HFF-Myc (cell line): Measurements from ENCODE around the gene CTPS2.
"Not testable (repeated sequence)": the region's sequence is repeated elsewhere in the genome, so short reads cannot be mapped to it uniquely, and the experiment has no call there.

ENCODE experiments used
- DNase-seq: peaks from one replicate; pipeline ENCODE4 v3.0.0-alpha.2; 2011; ENCODE audit warnings: low read depth; ENCODE audit errors: extremely low read depth
- H3K4me3 ChIP-seq: replicated peaks from 2 replicates; pipeline ENCODE4 v1.5.1; 2011; ENCODE audit warnings: low read depth, mild to moderate bottlenecking, control low read depth, low read length
- CTCF ChIP-seq: IDR thresholded peaks from 2 replicates; pipeline ENCODE4 v1.5.1; 2012; ENCODE audit warnings: mild to moderate bottlenecking, low read depth, low read length, control low read depth; ENCODE audit errors: missing control alignments

CTPS2 gene

DNA sequence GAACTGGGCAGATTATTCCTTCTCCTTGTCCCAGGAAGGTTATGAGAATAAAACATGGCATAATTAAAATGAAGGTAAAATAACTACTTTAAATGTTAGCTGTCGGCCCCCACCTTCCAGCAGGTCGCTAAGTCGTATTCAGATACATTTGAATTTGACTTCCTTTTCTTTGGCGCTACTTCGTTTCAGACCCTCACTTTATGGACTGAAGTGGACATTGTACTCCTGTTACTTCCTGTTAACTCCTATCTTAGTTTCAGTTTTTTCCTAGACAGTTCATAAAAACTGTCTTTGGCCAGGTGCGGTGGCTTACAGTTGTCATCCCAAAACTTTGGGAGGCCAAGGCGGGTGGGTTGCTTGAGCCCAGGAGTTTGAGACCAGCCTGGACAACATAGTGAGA lies 12.6 kb upstream of the CTPS2 start:
- TF ChIP-seq CTCF, result no peak
- no peak for DNase-seq
- H3K4me3 ChIP-seq, result no peak overlapping the region

DNA sequence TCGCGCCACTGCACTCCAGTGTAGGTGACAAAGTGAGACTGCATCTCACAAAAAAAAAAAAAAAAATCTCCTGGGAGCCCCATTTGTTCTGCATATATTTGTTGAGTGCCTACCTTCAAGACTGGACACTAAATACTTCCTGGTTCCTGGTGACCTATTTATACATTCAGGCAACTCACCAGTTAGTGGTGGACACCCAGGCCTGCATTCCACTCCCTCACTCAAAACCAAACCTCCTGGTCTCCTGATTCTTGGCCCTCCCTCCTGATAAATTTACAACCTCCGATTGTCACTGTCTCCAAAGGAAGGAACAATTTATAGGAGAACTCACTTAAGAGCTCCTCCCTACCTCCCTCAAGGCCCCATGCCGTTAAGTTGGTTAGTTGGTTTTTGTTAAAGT lies 10.0 kb upstream of the CTPS2 start:
- no peak for TF ChIP-seq CTCF
- DNase-seq, result no peak
- H3K4me3 ChIP-seq, result no peak overlapping the region

DNA sequence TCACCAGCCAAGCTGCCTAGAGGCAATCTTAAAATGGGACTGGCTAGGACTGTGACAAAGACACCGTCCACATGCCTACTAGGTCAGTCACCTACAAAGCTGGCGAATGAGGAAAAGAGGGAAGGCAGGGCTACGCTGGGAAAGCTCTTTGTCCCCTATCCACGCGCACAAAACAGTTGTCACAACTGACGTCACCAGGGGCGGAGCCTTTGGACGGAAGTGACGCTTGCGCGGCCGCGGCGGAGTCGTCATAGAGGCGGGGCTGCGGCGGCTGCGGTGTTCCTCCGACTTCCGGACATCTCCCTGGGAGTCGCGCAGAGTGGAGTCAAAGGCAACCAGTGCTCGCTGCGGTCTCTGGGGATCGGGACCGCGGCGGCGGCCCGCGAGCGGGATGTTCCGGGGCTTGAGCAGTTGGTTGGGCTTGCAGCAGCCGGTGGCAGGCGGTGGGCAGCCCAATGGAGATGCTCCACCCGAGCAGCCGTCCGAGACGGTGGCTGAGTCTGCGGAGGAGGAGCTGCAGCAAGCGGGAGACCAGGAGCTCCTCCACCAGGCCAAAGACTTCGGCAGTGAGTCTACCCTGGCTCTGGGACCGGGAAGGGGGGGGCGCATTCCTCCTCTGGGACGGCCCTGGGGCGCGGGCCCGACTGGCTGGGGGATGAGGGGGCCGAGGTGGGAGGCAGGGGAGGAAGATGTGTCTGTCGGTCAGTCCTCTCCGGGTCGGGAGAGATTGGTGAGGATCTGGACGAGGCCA lies 7.0 kb upstream of the CTPS2 start, which contains the start of gene SYAP1:
Gene SYAP1, plus strand, starts transcription at position 279 of the 751 bp plus-strand sequence. Its CDS starts 113 bp downstream, at position 392.
- peak within 1 kb of the TSS; percentile 69 for H3K4me3 ChIP-seq
- TF ChIP-seq CTCF, result no peak
- peak; percentile 91 for DNase-seq

GRCh38 chrX:16718824-16719333 lies 6.4 kb upstream of the CTPS2 start:
- peak overlapping the region; percentile 69 for H3K4me3 ChIP-seq
- DNase-seq, result no peak
- TF ChIP-seq CTCF, result no peak

GRCh38 chrX:16716451-16716850 lies 4.0 kb upstream of the CTPS2 start:
- DNase-seq, result not testable (repeated sequence)

DNA sequence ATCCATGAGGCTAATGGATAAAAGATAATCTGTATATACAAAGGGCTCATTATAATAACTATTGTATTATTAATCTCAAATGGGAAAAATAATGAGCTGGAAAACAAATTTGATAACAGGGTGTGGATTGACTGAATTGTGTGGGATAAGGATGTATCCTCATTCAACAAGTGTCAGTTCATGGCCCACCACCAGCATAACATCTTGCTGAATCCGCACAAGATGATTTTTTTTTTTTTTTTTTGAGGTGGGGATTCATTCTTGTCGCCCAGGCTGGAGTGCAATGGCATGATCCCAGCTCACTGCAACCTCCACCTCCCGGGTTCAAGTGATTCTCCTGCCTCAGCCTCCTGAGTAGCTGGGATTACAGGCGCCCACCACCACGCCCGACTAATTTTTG lies 3.2 kb upstream of the CTPS2 start:
- not testable (repeated sequence) for DNase-seq, H3K4me3 ChIP-seq

More at GRCh38 chrX:16716451-16716850, 4.0 kb upstream of the CTPS2 start:
- not testable (repeated sequence) for H3K4me3 ChIP-seq

GRCh38 chrX:16714504-16714903 lies 2.0 kb upstream of the CTPS2 start:
- H3K4me3 ChIP-seq, result no peak overlapping the region
- no peak for TF ChIP-seq CTCF
- DNase-seq, result no peak
